ENCODE measurements around the gene GUCA1A.

GUCA1A gene

DNA sequence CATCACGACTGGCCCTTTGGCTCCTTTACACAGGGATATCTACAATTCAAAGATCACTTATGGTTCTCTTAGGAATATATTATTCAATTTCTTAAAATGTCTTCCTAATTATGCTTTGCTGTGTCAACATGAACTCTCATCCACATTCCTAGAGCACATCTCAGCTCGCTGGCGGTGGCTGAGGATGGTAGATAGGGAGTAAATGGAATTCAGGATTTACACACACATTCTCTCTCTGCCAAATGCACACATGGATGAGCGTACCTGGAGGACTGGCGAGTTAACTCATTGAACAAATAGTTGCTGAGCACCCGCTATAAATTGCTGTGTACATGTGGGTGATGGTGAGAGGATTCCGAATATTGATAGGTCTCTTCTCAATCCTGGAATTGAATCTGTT is 49.3 kb downstream of the GUCA1A start:
- no peak overlapping the region for H3K4me3 ChIP-seq (ENCODE audit: insufficient read length, low read depth)
- DNase-seq (ENCODE audit: low read depth, low spot score): no peak
- H3K4me1 ChIP-seq (ENCODE audit: insufficient read depth, insufficient read length): no peaks in the 10 kb centered on the region
- H3K27me3 ChIP-seq (ENCODE audit: insufficient read depth, insufficient read length): no peaks in the 10 kb centered on the region
- no peak overlapping the region for H3K9ac ChIP-seq (ENCODE audit: insufficient read length, low read depth)
- no peaks in the 10 kb centered on the region for H3K36me3 ChIP-seq (ENCODE audit: insufficient read depth, insufficient read length, low read length)
- TF ChIP-seq ZNF274 (IDR thresholded peaks at IDR 0.05; ENCODE audit: low read depth, low read length): no peak
- no peak for TF ChIP-seq SUZ12 (IDR thresholded peaks at IDR 0.05; ENCODE audit: extremely low read depth, insufficient read depth, insufficient read length)
- TF ChIP-seq YY1 (IDR thresholded peaks at IDR 0.05; ENCODE audit: insufficient read depth, insufficient read length): no peak
- H3K9me3 ChIP-seq (ENCODE audit: insufficient read depth, low read length): no peaks in the 10 kb centered on the region

DNA sequence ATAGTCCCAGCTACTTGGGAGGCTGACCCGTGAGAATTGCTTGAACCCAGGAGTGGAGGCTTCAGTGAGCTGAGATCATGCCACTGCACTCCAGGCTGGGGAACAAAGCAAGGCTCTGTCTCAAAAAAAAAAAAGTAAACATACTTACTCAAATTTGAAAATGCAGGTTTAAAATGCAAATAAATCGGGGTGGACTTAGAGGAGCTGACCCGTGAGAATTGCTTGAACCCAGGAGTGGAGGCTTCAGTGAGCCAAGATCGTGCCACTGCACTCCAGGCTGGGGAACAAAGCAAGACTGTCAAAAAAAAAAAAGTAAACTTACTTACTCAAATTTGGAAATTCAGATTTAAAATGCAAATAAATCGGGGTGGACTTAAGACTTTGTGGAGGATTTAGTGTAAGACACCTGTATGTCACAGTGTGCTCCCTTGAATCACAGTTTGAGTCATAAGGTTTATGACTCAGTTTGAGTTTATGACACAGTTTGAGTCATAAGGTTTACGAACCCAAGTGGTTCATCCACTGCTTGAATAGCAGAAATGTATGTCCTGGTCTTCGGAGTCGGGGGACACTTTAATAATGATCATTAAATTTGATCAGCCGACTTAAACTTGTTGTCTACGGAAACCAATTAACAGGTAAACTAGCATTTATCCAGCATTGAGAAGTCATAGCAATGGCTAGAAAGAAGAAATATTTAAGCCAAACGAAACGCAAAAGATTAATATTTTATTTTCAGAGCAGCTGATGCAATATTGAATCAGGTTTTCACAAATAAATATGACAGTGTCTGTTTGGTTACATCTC is 51.3 kb downstream of the GUCA1A start:
- H3K27me3 ChIP-seq (ENCODE audit: insufficient read depth, insufficient read length): no peaks in the 10 kb centered on the region
- TF ChIP-seq YY1 (IDR thresholded peaks at IDR 0.05; ENCODE audit: insufficient read depth, insufficient read length): no peak
- TF ChIP-seq SUZ12 (IDR thresholded peaks at IDR 0.05; ENCODE audit: extremely low read depth, insufficient read depth, insufficient read length): no peak
- no peak for TF ChIP-seq ZNF274 (IDR thresholded peaks at IDR 0.05; ENCODE audit: low read depth, low read length)
- H3K4me3 ChIP-seq (ENCODE audit: insufficient read length, low read depth): no peak overlapping the region
- no peaks in the 10 kb centered on the region for H3K9me3 ChIP-seq (ENCODE audit: insufficient read depth, low read length)
- no peak for DNase-seq (ENCODE audit: low read depth, low spot score)
- H3K4me1 ChIP-seq (ENCODE audit: insufficient read depth, insufficient read length): no peaks in the 10 kb centered on the region
- peaks cover 4% of the 10 kb centered on the region for H3K36me3 ChIP-seq (ENCODE audit: insufficient read depth, insufficient read length, low read length)
- no peak overlapping the region for H3K9ac ChIP-seq (ENCODE audit: insufficient read length, low read depth)

DNA sequence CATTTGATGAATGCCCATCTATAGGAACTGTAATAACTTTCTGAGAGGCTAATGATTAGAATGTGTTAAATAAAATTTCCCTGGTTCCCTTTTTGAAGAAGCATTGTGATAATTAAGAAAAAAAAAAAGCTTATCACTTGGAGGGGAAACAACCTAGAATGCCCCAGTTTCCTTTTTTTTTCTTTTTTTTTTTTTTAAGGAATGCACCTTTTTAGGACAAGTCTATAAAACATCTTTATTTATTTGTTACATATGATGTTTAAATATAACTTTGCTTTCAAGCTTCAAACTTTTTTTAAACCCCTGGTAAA is 51.8 kb downstream of the GUCA1A start:
- no peak overlapping the region for H3K9ac ChIP-seq (ENCODE audit: insufficient read length, low read depth)
- TF ChIP-seq ZNF274 (IDR thresholded peaks at IDR 0.05; ENCODE audit: low read depth, low read length) (no peak), YY1 (IDR thresholded peaks at IDR 0.05; ENCODE audit: insufficient read depth, insufficient read length) (no peak), SUZ12 (IDR thresholded peaks at IDR 0.05; ENCODE audit: extremely low read depth, insufficient read depth, insufficient read length) (no peak)

DNA sequence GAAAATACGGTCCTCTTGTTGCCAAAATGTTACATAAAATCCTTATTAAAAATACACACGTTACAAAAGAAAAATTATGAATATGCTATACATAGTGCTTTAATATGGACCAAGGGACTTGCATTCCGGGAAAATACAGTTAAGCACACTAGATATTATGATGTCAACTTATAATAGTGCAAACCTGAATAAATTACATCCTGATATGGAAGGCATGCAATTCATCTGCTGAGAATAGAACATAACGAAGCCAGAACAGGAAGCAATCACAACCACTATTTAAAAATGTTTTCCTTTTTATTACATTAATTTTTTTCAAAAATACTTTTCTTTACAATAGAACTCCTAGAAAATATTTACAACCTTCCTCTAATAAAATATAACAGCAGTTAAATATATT is 52.3 kb downstream of the GUCA1A start:
- TF ChIP-seq ZNF274 (IDR thresholded peaks at IDR 0.05; ENCODE audit: low read depth, low read length): no peak
- no peak for TF ChIP-seq SUZ12 (IDR thresholded peaks at IDR 0.05; ENCODE audit: extremely low read depth, insufficient read depth, insufficient read length)
- no peak for TF ChIP-seq YY1 (IDR thresholded peaks at IDR 0.05; ENCODE audit: insufficient read depth, insufficient read length)
- no peak for DNase-seq (ENCODE audit: low read depth, low spot score)
- Histone ChIP-seq H3K36me3 (ENCODE audit: insufficient read depth, insufficient read length, low read length) (peaks cover 9% of the 10 kb centered on the region), H3K4me1 (ENCODE audit: insufficient read depth, insufficient read length) (no peaks in the 10 kb centered on the region), H3K9me3 (ENCODE audit: insufficient read depth, low read length) (no peaks in the 10 kb centered on the region), H3K4me3 (ENCODE audit: insufficient read length, low read depth) (no peak overlapping the region), H3K27me3 (ENCODE audit: insufficient read depth, insufficient read length) (no peaks in the 10 kb centered on the region), H3K9ac (ENCODE audit: insufficient read length, low read depth) (no peak overlapping the region)

More for the DNA sequence above, 51.8 kb downstream of the GUCA1A start:
- Histone ChIP-seq H3K4me1 (ENCODE audit: insufficient read depth, insufficient read length) (no peaks in the 10 kb centered on the region), H3K27me3 (ENCODE audit: insufficient read depth, insufficient read length) (no peaks in the 10 kb centered on the region), H3K4me3 (ENCODE audit: insufficient read length, low read depth) (no peak overlapping the region), H3K9me3 (ENCODE audit: insufficient read depth, low read length) (no peaks in the 10 kb centered on the region), H3K36me3 (ENCODE audit: insufficient read depth, insufficient read length, low read length) (peaks cover 9% of the 10 kb centered on the region)
- no peak for DNase-seq (ENCODE audit: low read depth, low spot score)

DNA sequence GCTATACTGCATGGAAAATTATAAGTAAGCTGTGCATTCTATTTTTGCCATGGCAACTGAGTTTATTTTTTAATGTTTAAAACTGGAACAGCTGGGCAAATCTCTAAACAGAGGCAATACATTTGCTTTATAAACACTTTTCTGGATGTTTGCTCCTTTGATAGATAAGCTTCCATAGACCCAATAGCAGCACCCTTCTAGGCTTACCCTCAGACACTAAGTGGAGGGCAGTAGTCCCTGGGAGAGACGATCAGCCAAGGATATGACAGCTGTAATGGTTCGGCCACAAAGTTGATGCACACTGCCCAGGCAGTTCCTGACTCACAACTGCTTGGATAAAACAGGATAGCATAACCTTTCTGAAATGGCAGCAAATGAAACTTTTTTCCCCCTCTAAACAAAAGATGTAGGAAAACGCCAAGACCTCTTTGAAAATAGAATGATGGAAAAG is 53.0 kb downstream of the GUCA1A start:
- Histone ChIP-seq H3K9me3 (ENCODE audit: insufficient read depth, low read length) (no peaks in the 10 kb centered on the region), H3K27me3 (ENCODE audit: insufficient read depth, insufficient read length) (no peaks in the 10 kb centered on the region), H3K36me3 (ENCODE audit: insufficient read depth, insufficient read length, low read length) (peaks cover 9% of the 10 kb centered on the region), H3K9ac (ENCODE audit: insufficient read length, low read depth) (no peak overlapping the region), H3K4me1 (ENCODE audit: insufficient read depth, insufficient read length) (no peaks in the 10 kb centered on the region), H3K4me3 (ENCODE audit: insufficient read length, low read depth) (no peak overlapping the region)
- no peak for DNase-seq (ENCODE audit: low read depth, low spot score)
- TF ChIP-seq ZNF274 (IDR thresholded peaks at IDR 0.05; ENCODE audit: low read depth, low read length): no peak
- no peak for TF ChIP-seq SUZ12 (IDR thresholded peaks at IDR 0.05; ENCODE audit: extremely low read depth, insufficient read depth, insufficient read length)
- TF ChIP-seq YY1 (IDR thresholded peaks at IDR 0.05; ENCODE audit: insufficient read depth, insufficient read length): no peak

DNA sequence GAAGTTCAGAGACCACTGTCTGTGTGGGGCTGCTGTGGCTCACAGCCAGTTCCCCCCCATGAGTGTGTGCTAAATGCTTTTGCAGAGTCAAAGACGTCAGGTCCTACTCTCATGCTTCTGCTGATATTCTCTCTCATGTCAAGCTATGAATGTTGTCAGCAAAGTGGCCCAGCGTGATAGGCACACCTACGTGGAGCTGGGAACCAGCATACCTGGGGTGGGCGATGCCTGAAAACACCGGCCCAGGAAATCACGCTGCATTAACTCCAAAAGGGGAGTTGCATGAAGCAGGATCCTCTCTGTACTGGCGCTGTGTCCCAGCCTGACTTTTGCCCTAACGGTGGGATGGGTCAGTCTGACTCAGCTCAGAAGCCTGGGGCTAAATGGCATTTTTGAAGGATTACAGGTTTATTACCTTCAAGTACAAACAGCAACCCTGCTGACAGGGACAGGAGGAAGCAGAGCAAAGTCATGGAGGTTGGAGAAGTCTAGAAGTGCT is 53.5 kb downstream of the GUCA1A start:
- no peak overlapping the region for H3K9ac ChIP-seq (ENCODE audit: insufficient read length, low read depth)
- no peak for TF ChIP-seq ZNF274 (IDR thresholded peaks at IDR 0.05; ENCODE audit: low read depth, low read length)
- H3K27me3 ChIP-seq (ENCODE audit: insufficient read depth, insufficient read length): no peaks in the 10 kb centered on the region
- H3K4me1 ChIP-seq (ENCODE audit: insufficient read depth, insufficient read length): no peaks in the 10 kb centered on the region
- H3K4me3 ChIP-seq (ENCODE audit: insufficient read length, low read depth): no peak overlapping the region
- peaks cover 9% of the 10 kb centered on the region for H3K36me3 ChIP-seq (ENCODE audit: insufficient read depth, insufficient read length, low read length)
- peak; percentile 32 for DNase-seq (ENCODE audit: low read depth, low spot score)
- H3K9me3 ChIP-seq (ENCODE audit: insufficient read depth, low read length): no peaks in the 10 kb centered on the region

DNA sequence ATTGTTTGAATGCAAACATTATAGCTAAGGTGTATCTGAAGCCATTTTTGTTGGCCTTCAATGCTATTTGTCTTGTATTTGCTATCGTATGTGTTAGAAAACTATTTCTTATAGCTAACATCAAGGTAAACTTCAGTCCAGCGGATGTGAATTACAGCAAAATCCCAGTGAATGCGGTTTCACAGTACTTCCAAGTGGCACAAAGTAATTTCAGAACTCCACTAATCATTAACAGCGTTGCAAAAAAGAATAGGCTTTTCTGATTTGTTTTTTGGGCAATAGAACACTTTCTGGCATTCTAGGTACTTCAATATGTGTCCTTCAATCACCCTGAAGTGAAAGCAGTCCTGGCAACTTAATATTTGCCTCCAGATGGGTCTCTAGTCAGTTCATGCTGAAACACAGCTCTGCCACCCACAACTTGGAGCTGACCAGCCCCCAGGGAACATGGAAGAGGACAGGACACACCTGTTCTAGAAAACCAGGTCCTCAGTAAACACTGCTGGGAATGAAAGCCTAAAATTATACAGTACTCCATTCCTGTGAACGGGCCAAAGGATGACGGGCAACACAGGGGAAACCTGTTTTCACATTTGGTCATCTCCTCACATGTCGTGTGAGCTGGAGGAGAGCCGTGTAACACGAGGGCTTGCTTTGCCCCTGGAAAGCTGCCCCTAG is 54.1 kb downstream of the GUCA1A start:
- Histone ChIP-seq H3K9me3 (ENCODE audit: insufficient read depth, low read length) (no peaks in the 10 kb centered on the region), H3K36me3 (ENCODE audit: insufficient read depth, insufficient read length, low read length) (peaks cover 14% of the 10 kb centered on the region), H3K4me1 (ENCODE audit: insufficient read depth, insufficient read length) (no peaks in the 10 kb centered on the region), H3K27me3 (ENCODE audit: insufficient read depth, insufficient read length) (no peaks in the 10 kb centered on the region), H3K4me3 (ENCODE audit: insufficient read length, low read depth) (no peak overlapping the region), H3K9ac (ENCODE audit: insufficient read length, low read depth) (no peak overlapping the region)
- no peak for DNase-seq (ENCODE audit: low read depth, low spot score)
- no peak for TF ChIP-seq SUZ12 (IDR thresholded peaks at IDR 0.05; ENCODE audit: extremely low read depth, insufficient read depth, insufficient read length)
- no peak for TF ChIP-seq YY1 (IDR thresholded peaks at IDR 0.05; ENCODE audit: insufficient read depth, insufficient read length)
- no peak for TF ChIP-seq ZNF274 (IDR thresholded peaks at IDR 0.05; ENCODE audit: low read depth, low read length)

Measured in NT2/D1 (cell line).